HK-2 (cell line): ENCODE measurements around the gene BCL6B.

Source experiments
- DNase-seq: peaks from one replicate; pipeline ENCODE4 v3.0.0-alpha.2; 2018; ENCODE audit not compliant: unreplicated experiment

The BCL6B gene

GRCh38 chr17:7007143-7007542 lies 15.7 kb upstream of the BCL6B start:
- no peak for DNase-seq

GRCh38 chr17:7010523-7010922 lies 12.3 kb upstream of the BCL6B start:
- no peak for DNase-seq

- no peak for DNase-seq
Measured at GRCh38 chr17:7011415-7011814, 11.4 kb upstream of the BCL6B start.

- DNase-seq: no peak
Measured at GRCh38 chr17:7011942-7012254, 11.0 kb upstream of the BCL6B start.

GRCh38 chr17:7014261-7014994 lies 8.4 kb upstream of the BCL6B start:
- peak; percentile 98 for DNase-seq

GRCh38 chr17:7014995-7015958 lies 7.6 kb upstream of the BCL6B start:
- DNase-seq: no peak

- DNase-seq: no peak
Measured at GRCh38 chr17:7016418-7016817, 6.4 kb upstream of the BCL6B start.

- DNase-seq: no peak
Measured at GRCh38 chr17:7016886-7017826, 5.7 kb upstream of the BCL6B start.

GRCh38 chr17:7017827-7018200 lies 5.0 kb upstream of the BCL6B start:
- DNase-seq: no peak

GRCh38 chr17:7018331-7018964 lies 4.4 kb upstream of the BCL6B start:
- DNase-seq: no peak

- DNase-seq: no peak
Measured at GRCh38 chr17:7019367-7019766, 3.5 kb upstream of the BCL6B start.

- DNase-seq: no peak
Measured at GRCh38 chr17:7019839-7020519, 2.9 kb upstream of the BCL6B start.

- DNase-seq: no peak
Measured at GRCh38 chr17:7020894-7021664, 1.8 kb upstream of the BCL6B start.

- peak; percentile 82 for DNase-seq
Measured at GRCh38 chr17:7021993-7022778, 664 bp upstream of the BCL6B start.

- no peak for DNase-seq
Measured at GRCh38 chr17:7023576-7024401, 939 bp downstream of the BCL6B start.

- no peak for DNase-seq
Measured at GRCh38 chr17:7024402-7024785, 1.5 kb downstream of the BCL6B start.

GRCh38 chr17:7025245-7025644 lies 2.4 kb downstream of the BCL6B start:
- no peak for DNase-seq

- DNase-seq: no peak
Measured at GRCh38 chr17:7026471-7027115, 3.7 kb downstream of the BCL6B start.
